ENCODE data around the gene SSC5D.

DNA sequence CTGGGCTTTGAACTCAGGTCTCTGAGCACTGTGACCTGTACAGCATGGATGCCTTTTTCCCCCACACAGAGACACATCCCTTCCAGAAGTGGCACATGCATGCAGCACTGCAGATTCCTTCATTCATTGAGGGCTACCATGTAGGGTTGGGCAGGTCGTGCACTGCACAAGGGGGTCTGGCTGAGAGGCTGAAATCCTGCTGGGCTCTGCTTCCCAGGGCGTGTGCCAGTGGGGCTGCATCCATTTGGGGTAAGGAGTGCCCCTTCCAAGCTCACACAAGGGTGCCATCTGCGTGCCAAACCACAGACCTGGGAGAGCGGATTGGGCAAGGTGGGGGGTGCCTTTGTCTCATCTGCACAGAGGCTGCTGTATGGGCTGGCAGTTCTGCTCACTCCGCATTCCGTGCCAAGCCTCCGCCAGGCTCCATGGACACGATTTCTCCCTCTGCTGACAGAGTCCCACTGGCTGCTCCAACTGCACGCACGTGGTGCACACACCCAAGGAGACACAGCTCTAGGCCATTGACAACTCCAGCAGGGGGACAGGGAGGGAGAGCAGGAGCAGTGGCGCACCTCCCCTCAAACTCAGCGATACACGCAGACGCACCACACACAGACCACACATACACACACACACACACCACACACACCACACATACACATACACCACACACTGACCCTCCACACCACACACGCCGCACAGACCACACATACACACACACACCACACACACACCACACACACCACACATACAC, 40.6 kb upstream of the SSC5D start:
- no peak for TF ChIP-seq CTCF (IDR thresholded peaks at IDR 0.05; ENCODE audit: low read depth, low read length, missing input control)
- no peak for TF ChIP-seq EGR1 (IDR thresholded peaks at IDR 0.05; ENCODE audit: low read depth in 2 of 2)
- no peak for TF ChIP-seq TAF1 (conservative IDR thresholded peaks at IDR 0.05)
- TF ChIP-seq, protein P1, sequence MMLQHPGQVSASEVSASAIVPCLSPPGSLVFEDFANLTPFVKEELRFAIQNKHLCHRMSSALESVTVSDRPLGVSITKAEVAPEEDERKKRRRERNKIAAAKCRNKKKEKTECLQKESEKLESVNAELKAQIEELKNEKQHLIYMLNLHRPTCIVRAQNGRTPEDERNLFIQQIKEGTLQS (IDR thresholded peaks at IDR 0.05): no peak
- no peak for TF ChIP-seq RAD21 (IDR thresholded peaks at IDR 0.05)
- TF ChIP-seq ZBTB33 (IDR thresholded peaks at IDR 0.05): no peak

All from liver (tissue), 3 donors.